Dendritic cell treated with granulocyte-macrophage colony-stimulating factor and Interleukin-4, amounts not matched to agents 40 ng/mL and 50 ng/mL, for 4 days (primary cell): ENCODE measurements around the gene POLR2B.
"Not testable (repeated sequence)": the region's sequence is repeated elsewhere in the genome, so short reads cannot be mapped to it uniquely, and the experiment has no call there.

Source experiments
- H3K27ac Mint-ChIP-seq: one replicate; pipeline ENCODE4 v1.8.0; 2022; ENCODE audit warnings: mild to moderate bottlenecking, mixed read lengths
- H3K27me3 Mint-ChIP-seq: one replicate; pipeline ENCODE4 v1.8.0; 2022; ENCODE audit warnings: mild to moderate bottlenecking, mixed read lengths
- H3K36me3 Mint-ChIP-seq: one replicate; pipeline ENCODE4 v1.8.0; 2022; ENCODE audit warnings: low read depth, mixed read lengths
- H3K4me1 Mint-ChIP-seq: one replicate; pipeline ENCODE4 v1.8.0; 2022; ENCODE audit warnings: low read depth, mixed read lengths
- H3K4me3 Mint-ChIP-seq: one replicate; pipeline ENCODE4 v1.8.0; 2022; ENCODE audit warnings: mild to moderate bottlenecking, moderate library complexity, mixed read lengths
- H3K9me3 Mint-ChIP-seq: one replicate; pipeline ENCODE4 v1.8.0; 2022; ENCODE audit warnings: mixed read lengths
- intact Hi-C: fragments of 100-400 bp; cut with micrococcal nuclease; formaldehyde crosslinking; loops from one replicate; pipeline ENCODE4 v1.15.0; 2022

POLR2B gene

DNA sequence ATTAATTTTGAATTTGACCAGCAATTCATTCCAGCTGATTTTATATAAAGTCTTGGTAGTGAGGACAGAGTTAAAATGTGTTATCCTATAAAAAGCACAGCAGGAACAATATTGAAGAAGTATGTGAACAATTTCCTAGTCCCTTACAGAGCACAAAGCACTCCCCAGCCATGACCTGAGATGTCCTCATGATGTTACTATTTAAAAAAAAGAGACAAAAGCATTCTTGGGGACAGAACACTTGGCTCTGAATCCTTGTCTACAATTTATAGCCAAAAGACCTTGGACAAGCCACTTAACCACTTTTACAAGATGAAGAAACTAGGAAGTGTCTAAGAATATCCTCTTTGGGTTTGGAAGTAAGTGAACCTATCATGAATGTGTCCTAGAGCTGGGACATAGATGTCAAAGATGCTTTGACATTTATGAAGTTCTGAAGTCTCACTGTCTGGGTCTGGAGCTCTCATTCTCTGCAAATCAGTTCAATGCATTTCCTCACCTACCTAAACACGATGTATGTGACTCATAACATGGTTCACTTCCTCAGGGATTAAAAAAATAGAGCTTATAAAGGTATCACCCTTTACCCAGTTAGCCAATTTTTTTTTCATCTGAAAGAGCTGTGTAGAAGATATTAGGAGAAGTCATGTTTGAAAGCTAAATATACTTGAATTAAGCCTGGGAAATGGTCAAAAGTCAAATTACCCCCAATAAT is 70.1 kb downstream of the POLR2B start:
- no peaks in the 10 kb centered on the region for H3K36me3 Mint-ChIP-seq
- no peak overlapping the region for H3K4me3 Mint-ChIP-seq
- H3K4me1 Mint-ChIP-seq, result peaks cover 19% of the 10 kb centered on the region
- intact Hi-C loops, result no loop called here
- peaks cover 6% of the 10 kb centered on the region for H3K9me3 Mint-ChIP-seq
- no peaks in the 10 kb centered on the region for H3K27me3 Mint-ChIP-seq
- no peak overlapping the region for H3K27ac Mint-ChIP-seq

DNA sequence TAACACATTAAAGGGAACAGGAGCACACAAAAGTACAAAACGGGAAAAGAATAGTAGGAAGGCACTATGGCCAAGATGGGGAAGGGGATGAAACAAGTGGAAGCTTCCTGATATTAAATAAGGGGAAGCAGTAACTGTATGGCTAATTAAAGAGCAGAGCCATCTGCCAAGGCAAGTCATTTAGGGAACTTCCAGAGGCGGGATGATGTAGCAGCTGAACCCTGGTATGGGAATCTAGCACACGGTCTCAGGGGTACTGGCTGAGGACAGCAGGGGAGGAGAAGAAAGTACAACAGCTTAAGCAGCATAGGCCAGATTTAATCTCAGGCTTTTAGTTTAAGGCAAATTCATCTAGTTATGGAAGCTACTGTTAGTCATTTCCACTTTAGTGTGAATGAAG is 72.4 kb downstream of the POLR2B start:
- Mint-ChIP-seq H3K36me3 (no peaks in the 10 kb centered on the region), H3K9me3 (peaks cover 6% of the 10 kb centered on the region), H3K27ac (peak overlapping the region; percentile 76), H3K27me3 (no peaks in the 10 kb centered on the region), H3K4me1 (peaks cover 19% of the 10 kb centered on the region), H3K4me3 (peak overlapping the region; percentile 14)
- intact Hi-C loops, result no loop called here

GRCh38 chr4:57051524-57051923 is 72.8 kb downstream of the POLR2B start:
- H3K27me3 Mint-ChIP-seq, result no peaks in the 10 kb centered on the region
- no peaks in the 10 kb centered on the region for H3K36me3 Mint-ChIP-seq
- H3K4me3 Mint-ChIP-seq, result no peak overlapping the region
- H3K9me3 Mint-ChIP-seq, result peaks cover 6% of the 10 kb centered on the region
- peak overlapping the region; percentile 76 for H3K27ac Mint-ChIP-seq
- intact Hi-C loops, result no loop called here
- peaks cover 19% of the 10 kb centered on the region for H3K4me1 Mint-ChIP-seq

GRCh38 chr4:57053508-57053907 is 74.8 kb downstream of the POLR2B start:
- Mint-ChIP-seq H3K36me3 (no peaks in the 10 kb centered on the region), H3K27ac (no peak overlapping the region), H3K27me3 (no peaks in the 10 kb centered on the region)

GRCh38 chr4:57055886-57056285 is 77.2 kb downstream of the POLR2B start:
- no peaks in the 10 kb centered on the region for H3K9me3 Mint-ChIP-seq
- H3K27ac Mint-ChIP-seq, result no peak overlapping the region
- no peak overlapping the region for H3K4me3 Mint-ChIP-seq
- H3K36me3 Mint-ChIP-seq, result no peaks in the 10 kb centered on the region
- H3K4me1 Mint-ChIP-seq, result peaks cover 16% of the 10 kb centered on the region
- intact Hi-C loops, result no loop called here
- no peaks in the 10 kb centered on the region for H3K27me3 Mint-ChIP-seq

More at GRCh38 chr4:57053508-57053907, 74.8 kb downstream of the POLR2B start:
- H3K4me3 Mint-ChIP-seq, result no peak overlapping the region
- intact Hi-C loops, result no loop called here
- H3K9me3 Mint-ChIP-seq, result no peaks in the 10 kb centered on the region
- H3K4me1 Mint-ChIP-seq, result peaks cover 19% of the 10 kb centered on the region

DNA sequence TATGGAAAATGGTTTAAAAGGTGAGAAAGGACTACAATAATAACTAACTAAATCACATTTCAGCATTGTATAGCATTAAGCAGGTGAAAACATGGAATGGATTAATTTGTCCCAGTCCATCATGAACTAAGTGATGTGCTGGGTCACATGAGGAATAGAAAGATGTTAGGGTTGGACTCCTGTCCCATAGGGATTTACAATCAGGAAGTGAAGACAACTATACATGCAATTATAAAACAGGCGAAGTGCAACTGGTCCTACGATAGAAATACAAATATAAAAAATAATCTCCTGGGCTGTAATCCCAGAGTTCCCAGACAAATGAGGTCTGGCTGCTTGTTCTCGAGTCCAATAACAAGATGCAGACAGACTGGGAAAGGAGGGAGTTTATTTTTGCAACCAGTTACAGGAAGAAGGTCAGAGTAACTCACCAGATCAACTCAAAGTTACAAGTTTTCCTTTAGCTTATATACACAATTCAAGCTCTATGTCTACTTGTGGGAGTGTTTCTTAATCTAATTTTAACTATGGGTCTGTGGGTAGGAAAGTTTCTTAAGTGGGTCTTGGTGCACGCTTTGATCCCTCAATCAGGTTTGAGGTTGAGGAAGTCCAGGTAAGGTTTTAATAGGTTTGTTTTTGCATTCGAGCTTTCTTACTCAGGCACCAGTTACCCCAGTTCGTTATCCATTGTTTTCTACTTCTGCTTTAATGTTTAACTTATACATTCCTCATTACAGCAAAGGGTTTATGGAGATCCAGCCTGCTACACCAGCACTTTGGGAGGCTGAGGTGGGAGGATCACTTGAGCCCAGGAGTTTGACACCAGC is 81.4 kb downstream of the POLR2B start:
- H3K36me3 Mint-ChIP-seq, result no peaks in the 10 kb centered on the region
- H3K27me3 Mint-ChIP-seq, result no peaks in the 10 kb centered on the region
- no peaks in the 10 kb centered on the region for H3K4me1 Mint-ChIP-seq
- H3K4me3 Mint-ChIP-seq, result no peak overlapping the region
- no peaks in the 10 kb centered on the region for H3K9me3 Mint-ChIP-seq
- intact Hi-C loops, result no loop called here
- no peak overlapping the region for H3K27ac Mint-ChIP-seq

- H3K27me3 Mint-ChIP-seq, H3K4me3 Mint-ChIP-seq, H3K36me3 Mint-ChIP-seq, intact Hi-C loops, H3K27ac Mint-ChIP-seq, H3K9me3 Mint-ChIP-seq, H3K4me1 Mint-ChIP-seq: not testable (repeated sequence)
Observed at GRCh38 chr4:57060717-57061067, 82.0 kb downstream of the POLR2B start.

- no peak overlapping the region for H3K27ac Mint-ChIP-seq
- H3K9me3 Mint-ChIP-seq, result no peaks in the 10 kb centered on the region
- no peaks in the 10 kb centered on the region for H3K36me3 Mint-ChIP-seq
- H3K27me3 Mint-ChIP-seq, result no peaks in the 10 kb centered on the region
- H3K4me3 Mint-ChIP-seq, result no peak overlapping the region
- no peaks in the 10 kb centered on the region for H3K4me1 Mint-ChIP-seq
- intact Hi-C loops, result no loop called here
Observed at GRCh38 chr4:57061395-57061794, 82.7 kb downstream of the POLR2B start.

DNA sequence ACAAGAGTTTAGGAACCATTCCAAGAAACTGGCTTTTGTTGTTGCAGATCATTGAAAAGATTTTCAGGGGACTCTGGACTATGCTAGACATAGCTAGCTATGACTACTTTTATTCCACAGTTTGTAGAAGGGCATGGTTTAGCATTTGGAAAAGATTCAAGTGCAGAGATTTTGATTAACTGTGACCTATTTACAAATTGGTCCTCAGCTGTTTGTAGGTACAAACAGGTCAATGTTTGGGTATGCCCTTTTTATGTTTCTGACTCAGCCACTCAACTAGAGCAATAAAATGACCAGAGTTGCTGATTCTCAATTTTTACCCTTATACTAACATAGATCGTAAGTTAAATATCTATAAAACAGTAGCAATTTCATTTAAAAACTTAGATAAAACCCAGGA is 84.8 kb downstream of the POLR2B start:
- H3K4me1 Mint-ChIP-seq, result no peaks in the 10 kb centered on the region
- H3K36me3 Mint-ChIP-seq, result no peaks in the 10 kb centered on the region
- intact Hi-C loops, result no loop called here
- no peaks in the 10 kb centered on the region for H3K27me3 Mint-ChIP-seq
- no peaks in the 10 kb centered on the region for H3K9me3 Mint-ChIP-seq
- no peak overlapping the region for H3K27ac Mint-ChIP-seq
- H3K4me3 Mint-ChIP-seq, result no peak overlapping the region

DNA sequence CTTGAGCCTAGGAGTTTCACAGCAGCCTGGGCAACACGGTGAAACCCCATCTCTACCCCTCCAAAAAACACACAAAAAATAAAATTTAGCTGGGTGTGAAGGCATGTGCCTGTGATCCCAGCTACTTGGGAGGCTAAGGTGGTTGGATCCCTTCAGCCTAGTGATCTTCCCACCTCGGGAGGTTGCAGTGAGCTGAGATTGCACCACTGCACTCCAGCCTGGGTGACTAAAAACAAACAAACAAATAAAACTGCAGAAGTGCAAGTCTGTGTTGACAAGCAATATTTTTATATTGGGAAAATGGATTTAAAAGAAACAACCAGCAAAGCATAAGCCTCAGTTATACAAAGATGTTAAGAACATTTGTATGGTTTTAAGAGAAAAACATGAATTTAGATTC is 85.4 kb downstream of the POLR2B start:
- Mint-ChIP-seq H3K27me3 (no peaks in the 10 kb centered on the region), H3K4me3 (no peak overlapping the region), H3K4me1 (peaks cover 3% of the 10 kb centered on the region), H3K36me3 (no peaks in the 10 kb centered on the region), H3K9me3 (no peaks in the 10 kb centered on the region), H3K27ac (no peak overlapping the region)
- intact Hi-C loops, result no loop called here

DNA sequence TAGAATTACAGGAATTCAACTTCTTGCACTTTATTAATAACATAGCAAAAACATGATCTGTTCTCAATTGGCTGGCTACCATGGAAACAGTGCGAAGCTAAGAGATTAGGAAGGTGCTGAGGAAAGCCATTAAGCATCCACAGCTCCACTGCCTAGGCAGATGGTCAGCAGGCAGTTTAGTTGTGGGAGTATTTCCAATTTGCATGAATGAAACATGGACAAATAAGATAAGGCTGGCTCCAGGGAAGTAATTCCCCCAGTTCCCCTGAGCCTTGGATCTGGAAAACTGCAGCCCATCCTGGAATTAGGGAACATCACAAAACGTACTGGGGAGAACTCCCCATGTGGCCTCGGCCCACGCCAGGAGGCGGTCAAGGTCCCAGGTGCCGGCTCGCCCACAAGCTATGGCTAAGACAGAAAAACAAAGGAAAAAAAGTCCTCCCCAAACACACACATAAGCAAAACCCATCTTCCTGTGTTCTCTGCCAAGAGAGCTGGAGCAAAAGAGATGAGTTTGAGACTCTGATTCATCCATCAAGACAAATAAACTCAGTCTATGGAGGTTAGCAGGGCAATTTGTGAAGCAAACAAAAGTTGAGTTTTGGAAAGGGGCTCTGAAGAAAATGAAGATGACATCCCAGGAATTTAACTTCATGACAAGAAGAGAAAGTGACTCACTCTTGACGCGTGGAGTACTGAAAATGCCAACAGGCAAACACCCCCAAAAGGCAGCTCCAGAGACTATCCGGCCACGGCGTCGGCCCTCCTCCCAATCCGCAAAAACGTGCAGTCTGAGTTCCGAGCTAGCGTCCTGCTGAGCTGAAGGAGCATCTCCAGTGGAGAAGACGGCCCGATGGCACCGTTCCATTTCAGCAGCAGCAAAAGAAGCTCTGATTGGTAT is 86.4 kb downstream of the POLR2B start:
- Mint-ChIP-seq H3K9me3 (no peaks in the 10 kb centered on the region), H3K27ac (no peak overlapping the region), H3K27me3 (no peaks in the 10 kb centered on the region), H3K4me1 (peaks cover 5% of the 10 kb centered on the region), H3K36me3 (no peaks in the 10 kb centered on the region), H3K4me3 (no peak overlapping the region)
- intact Hi-C loops, result no loop called here

- no peaks in the 10 kb centered on the region for H3K9me3 Mint-ChIP-seq
- no peak overlapping the region for H3K27ac Mint-ChIP-seq
- no peaks in the 10 kb centered on the region for H3K27me3 Mint-ChIP-seq
- peaks cover 12% of the 10 kb centered on the region for H3K4me1 Mint-ChIP-seq
- intact Hi-C loops, result no loop called here
- no peaks in the 10 kb centered on the region for H3K36me3 Mint-ChIP-seq
- H3K4me3 Mint-ChIP-seq, result no peak overlapping the region
Observed at GRCh38 chr4:57065730-57066482, 87.2 kb downstream of the POLR2B start.

- no peaks in the 10 kb centered on the region for H3K27me3 Mint-ChIP-seq
- no peaks in the 10 kb centered on the region for H3K36me3 Mint-ChIP-seq
- H3K4me1 Mint-ChIP-seq, result peaks cover 21% of the 10 kb centered on the region
- no peak overlapping the region for H3K27ac Mint-ChIP-seq
- intact Hi-C loops, result no loop called here
- no peaks in the 10 kb centered on the region for H3K9me3 Mint-ChIP-seq
- no peak overlapping the region for H3K4me3 Mint-ChIP-seq
Observed at GRCh38 chr4:57068237-57068981, 89.7 kb downstream of the POLR2B start.
